Renal cortical epithelial cell (primary cell): ENCODE data around the gene KLF11. TPM values are rescaled to one million over a fixed set of nuclear protein-coding genes. Genes with fewer than 3 reads are reported as not detected.
A peak's percentile ranks its signal among the peaks of the same experiment; 100 is the strongest.
"Not testable (repeated sequence)": the region's sequence is repeated elsewhere in the genome, so short reads cannot be mapped to it uniquely, and the experiment has no call there.

Experiments used
- DNase-seq: peaks from one replicate; pipeline ENCODE4 v3.0.0-alpha.2; 2011; ENCODE audit warnings: low read depth
- total RNA-seq: library from RNA; depleted of rRNA; stranded (reverse); fragments of >200 nt; gene quantifications from 2 replicates; pipeline ENCODE4 v1.2.3, GENCODE V29; 2014

Gene KLF11
- total RNA-seq, 1 donor from 2014 or later, result 16.2 TPM

- DNase-seq, result no peak
Observed at GRCh38 chr2:10026940-10027569, 16.3 kb upstream of the KLF11 start.

GRCh38 chr2:10027660-10028330, 15.6 kb upstream of the KLF11 start:
- no peak for DNase-seq

GRCh38 chr2:10028407-10028987, 14.9 kb upstream of the KLF11 start:
- no peak for DNase-seq

- no peak for DNase-seq
Observed at GRCh38 chr2:10028988-10029874, 14.1 kb upstream of the KLF11 start.

- no peak for DNase-seq
Observed at GRCh38 chr2:10029875-10030223, 13.5 kb upstream of the KLF11 start.

- DNase-seq, result no peak
Observed at GRCh38 chr2:10030311-10030736, 13.0 kb upstream of the KLF11 start.

- not testable (repeated sequence) for DNase-seq
Observed at GRCh38 chr2:10030798-10031197, 12.6 kb upstream of the KLF11 start.

- no peak for DNase-seq
Observed at GRCh38 chr2:10031886-10032745, 11.2 kb upstream of the KLF11 start.

GRCh38 chr2:10032746-10033105, 10.6 kb upstream of the KLF11 start:
- no peak for DNase-seq

- no peak for DNase-seq
Observed at GRCh38 chr2:10033251-10034006, 9.9 kb upstream of the KLF11 start.

GRCh38 chr2:10034333-10035052, 8.9 kb upstream of the KLF11 start:
- no peak for DNase-seq

GRCh38 chr2:10035053-10035422, 8.3 kb upstream of the KLF11 start:
- no peak for DNase-seq

- no peak for DNase-seq
Observed at GRCh38 chr2:10035633-10036032, 7.7 kb upstream of the KLF11 start.

GRCh38 chr2:10036095-10036884, 7.1 kb upstream of the KLF11 start:
- DNase-seq, result peak; percentile 93

GRCh38 chr2:10038123-10038522, 5.2 kb upstream of the KLF11 start:
- DNase-seq, result no peak

- no peak for DNase-seq
Observed at GRCh38 chr2:10038716-10039115, 4.6 kb upstream of the KLF11 start.

GRCh38 chr2:10039658-10040410, 3.5 kb upstream of the KLF11 start:
- DNase-seq, result no peak

- DNase-seq, result no peak
Observed at GRCh38 chr2:10041711-10042110, 1.6 kb upstream of the KLF11 start.
